ENCODE results near the gene FANCF. TPM values are rescaled to one million over a fixed set of nuclear protein-coding genes. Genes with fewer than 3 reads are reported as not detected.
A peak's percentile ranks its signal among the peaks of the same experiment; 100 is the strongest.

The FANCF gene
- total RNA-seq, 1 experiment from 2014 or later = 5.2 TPM

DNA sequence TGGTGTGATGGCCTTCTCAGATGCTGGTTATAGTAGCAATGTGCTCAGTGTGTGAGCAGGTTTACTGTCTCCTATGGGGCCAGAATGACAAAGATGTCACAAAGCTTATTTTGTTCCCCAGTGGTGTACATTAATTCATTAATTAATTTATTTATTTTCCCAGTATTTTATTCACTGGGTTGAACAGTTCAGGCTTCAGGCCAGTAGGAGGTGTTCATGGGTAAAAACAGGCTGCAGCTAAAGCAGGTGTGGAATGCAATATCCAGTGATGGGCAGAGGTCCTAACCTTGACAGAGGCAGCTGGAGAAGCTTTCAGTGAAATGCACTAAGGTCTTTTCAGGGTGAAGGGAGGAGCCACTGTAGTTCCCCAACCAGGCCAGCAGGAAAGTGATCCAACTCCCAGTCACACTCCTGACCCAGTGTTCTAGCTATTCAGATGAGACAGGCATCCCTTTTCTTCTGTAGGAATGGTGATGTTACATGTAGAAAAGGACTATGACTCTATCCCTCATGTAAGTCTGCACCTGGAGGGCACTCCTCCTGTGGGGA is 7.8 kb upstream of the FANCF start:
- Histone ChIP-seq H3K4me1 (ENCODE audit: control insufficient read depth in 1 of 2, insufficient read depth in 2 of 2, low read length in 2 of 2) (no peaks in the 10 kb centered on the region), H3K4me3 (replicated peaks in 1 of 2; ENCODE audit: low read depth in 1 of 2, low read length in 2 of 2) (no peak overlapping the region), H3K79me2 (ENCODE audit: insufficient read depth, low read length) (no peaks in the 10 kb centered on the region), H3K9me2 (ENCODE audit: insufficient read depth) (no peaks in the 10 kb centered on the region), H3K9ac (ENCODE audit: low read length) (no peak overlapping the region), H3K27ac (ENCODE audit: low read depth, low read length) (no peak overlapping the region), H3K4me2 (ENCODE audit: low read length) (no peak overlapping the region), H4K20me1 (ENCODE audit: insufficient read depth) (no peaks in the 10 kb centered on the region), H3K36me3 (ENCODE audit: control insufficient read depth in 1 of 2, insufficient read depth in 2 of 2, low read length in 2 of 2) (no peaks in the 10 kb centered on the region; a peak in 1 of 4 replicates), H3K9me3 (ENCODE audit: control insufficient read depth in 1 of 2, insufficient read depth in 1 of 2, low read depth in 1 of 2, low read length in 2 of 2) (no peaks in the 10 kb centered on the region), H3K27me3 (ENCODE audit: insufficient read depth, low read length) (no peaks in the 10 kb centered on the region), H2AFZ (ENCODE audit: low read depth, low read length, poor library complexity, severe bottlenecking) (no peak overlapping the region)
- no TSS peak for BruUV-seq (replicated peaks)
- no peak for DNase-seq (ENCODE audit: low read depth, low spot score)
- ChIA-PET CTCF (no interaction called here), RAD21 (ENCODE audit: low non-redundant PET in 1 of 2, low total read pairs in 2 of 2, uncharacterized antibody in 2 of 2, unreplicated experiment in 2 of 2) (no interaction called here), POLR2A (no interaction called here)
- no peak for TF ChIP-seq MAX (IDR thresholded peaks at IDR 0.05)
- TF ChIP-seq, protein P1, sequence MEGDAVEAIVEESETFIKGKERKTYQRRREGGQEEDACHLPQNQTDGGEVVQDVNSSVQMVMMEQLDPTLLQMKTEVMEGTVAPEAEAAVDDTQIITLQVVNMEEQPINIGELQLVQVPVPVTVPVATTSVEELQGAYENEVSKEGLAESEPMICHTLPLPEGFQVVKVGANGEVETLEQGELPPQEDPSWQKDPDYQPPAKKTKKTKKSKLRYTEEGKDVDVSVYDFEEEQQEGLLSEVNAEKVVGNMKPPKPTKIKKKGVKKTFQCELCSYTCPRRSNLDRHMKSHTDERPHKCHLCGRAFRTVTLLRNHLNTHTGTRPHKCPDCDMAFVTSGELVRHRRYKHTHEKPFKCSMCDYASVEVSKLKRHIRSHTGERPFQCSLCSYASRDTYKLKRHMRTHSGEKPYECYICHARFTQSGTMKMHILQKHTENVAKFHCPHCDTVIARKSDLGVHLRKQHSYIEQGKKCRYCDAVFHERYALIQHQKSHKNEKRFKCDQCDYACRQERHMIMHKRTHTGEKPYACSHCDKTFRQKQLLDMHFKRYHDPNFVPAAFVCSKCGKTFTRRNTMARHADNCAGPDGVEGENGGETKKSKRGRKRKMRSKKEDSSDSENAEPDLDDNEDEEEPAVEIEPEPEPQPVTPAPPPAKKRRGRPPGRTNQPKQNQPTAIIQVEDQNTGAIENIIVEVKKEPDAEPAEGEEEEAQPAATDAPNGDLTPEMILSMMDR (IDR thresholded peaks at IDR 0.05 in 2 of 3, conservative IDR thresholded peaks at IDR 0.05 in 1 of 3; ENCODE audit: borderline replicate concordance in 1 of 3, insufficient read depth in 1 of 3, low read depth in 2 of 3, low read length in 2 of 3) = 0 out of 6 replicates have a peak, but pooled peaks of 2 of the 3 experiments have one; percentile 5 to 11
- intact Hi-C loops (cut with micrococcal nuclease) = no loop called here
- 0 out of 2 replicates have a peak, but pooled peaks have one; percentile 30 for ATAC-seq

- no TSS peak for BruUV-seq (replicated peaks)
Measured at GRCh38 chr11:22627421-22627820, 1.8 kb upstream of the FANCF start.

More at GRCh38 chr11:22627421-22627820, 1.8 kb upstream of the FANCF start:
- no peak for ATAC-seq
- RAD21 ChIA-PET (ENCODE audit: low non-redundant PET in 1 of 2, low total read pairs in 2 of 2, uncharacterized antibody in 2 of 2, unreplicated experiment in 2 of 2) = no interaction called here
- H3K9me3 ChIP-seq (ENCODE audit: control insufficient read depth in 1 of 2, insufficient read depth in 1 of 2, low read depth in 1 of 2, low read length in 2 of 2) = no peaks in the 10 kb centered on the region
- no peak for DNase-seq (ENCODE audit: low read depth, low spot score)
- no peaks in the 10 kb centered on the region for H3K36me3 ChIP-seq (ENCODE audit: control insufficient read depth in 1 of 2, insufficient read depth in 2 of 2, low read length in 2 of 2)
- no peak overlapping the region for H3K4me3 ChIP-seq (replicated peaks in 1 of 2; ENCODE audit: low read depth in 1 of 2, low read length in 2 of 2)
- TF ChIP-seq ATF3 (IDR thresholded peaks at IDR 0.05) (no peak), JUND (IDR thresholded peaks at IDR 0.05) (no peak), EZH2phosphoT487 (IDR thresholded peaks at IDR 0.05; ENCODE audit: borderline replicate concordance) (no peak), FOSL1 (IDR thresholded peaks at IDR 0.05; ENCODE audit: low read depth) (no peak), POLR2A (IDR thresholded peaks at IDR 0.05; ENCODE audit: borderline replicate concordance, extremely low read depth, insufficient read depth, insufficient read length) (no peak), CEBPB (IDR thresholded peaks at IDR 0.05; ENCODE audit: low read depth) (no peak), YY1 (IDR thresholded peaks at IDR 0.05; ENCODE audit: extremely low read depth, insufficient replicate concordance, low read depth, low read length) (no peak), ELF1 (IDR thresholded peaks at IDR 0.05; ENCODE audit: borderline replicate concordance, low read depth) (no peak), SRF (IDR thresholded peaks at IDR 0.05; ENCODE audit: low read depth) (no peak)
- TF ChIP-seq, protein P1 (IDR thresholded peaks at IDR 0.05 in 2 of 3, conservative IDR thresholded peaks at IDR 0.05 in 1 of 3; ENCODE audit: borderline replicate concordance in 1 of 3, insufficient read depth in 1 of 3, low read depth in 2 of 3, low read length in 2 of 3) = no peak
- no peaks in the 10 kb centered on the region for H3K27me3 ChIP-seq (ENCODE audit: insufficient read depth, low read length)
- peaks cover 9% of the 10 kb centered on the region; the same call in 1 of the 2 replicates for H3K79me2 ChIP-seq (ENCODE audit: insufficient read depth, low read length)
- H2AFZ ChIP-seq (ENCODE audit: low read depth, low read length, poor library complexity, severe bottlenecking) = no peak overlapping the region
- no peaks in the 10 kb centered on the region for H3K9me2 ChIP-seq (ENCODE audit: insufficient read depth)
- intact Hi-C loops (cut with micrococcal nuclease) = no loop called here
- POLR2A ChIA-PET = no interaction called here
- H3K27ac ChIP-seq (ENCODE audit: low read depth, low read length) = no peak overlapping the region
- no peaks in the 10 kb centered on the region for H4K20me1 ChIP-seq (ENCODE audit: insufficient read depth)
- H3K4me2 ChIP-seq (ENCODE audit: low read length) = no peak overlapping the region
- no peak overlapping the region for H3K9ac ChIP-seq (ENCODE audit: low read length)
- H3K4me1 ChIP-seq (ENCODE audit: control insufficient read depth in 1 of 2, insufficient read depth in 2 of 2, low read length in 2 of 2) = peaks cover 0 to 4% of the 10 kb centered on the region in 2 experiments; a peak in 2 of 4 replicates
- CTCF ChIA-PET = no interaction called here

All from HCT116 (cell line).